GM21717 (cell line): ENCODE results near the gene PREX1.

Experiments used
- ATAC-seq: cut with Tn5 transposase; IDR thresholded peaks from one replicate; pipeline ENCODE4 v1.9.1; 2021; ENCODE audit warnings: mild to moderate bottlenecking, moderate library complexity; ENCODE audit not compliant: unreplicated experiment

The PREX1 gene

DNA sequence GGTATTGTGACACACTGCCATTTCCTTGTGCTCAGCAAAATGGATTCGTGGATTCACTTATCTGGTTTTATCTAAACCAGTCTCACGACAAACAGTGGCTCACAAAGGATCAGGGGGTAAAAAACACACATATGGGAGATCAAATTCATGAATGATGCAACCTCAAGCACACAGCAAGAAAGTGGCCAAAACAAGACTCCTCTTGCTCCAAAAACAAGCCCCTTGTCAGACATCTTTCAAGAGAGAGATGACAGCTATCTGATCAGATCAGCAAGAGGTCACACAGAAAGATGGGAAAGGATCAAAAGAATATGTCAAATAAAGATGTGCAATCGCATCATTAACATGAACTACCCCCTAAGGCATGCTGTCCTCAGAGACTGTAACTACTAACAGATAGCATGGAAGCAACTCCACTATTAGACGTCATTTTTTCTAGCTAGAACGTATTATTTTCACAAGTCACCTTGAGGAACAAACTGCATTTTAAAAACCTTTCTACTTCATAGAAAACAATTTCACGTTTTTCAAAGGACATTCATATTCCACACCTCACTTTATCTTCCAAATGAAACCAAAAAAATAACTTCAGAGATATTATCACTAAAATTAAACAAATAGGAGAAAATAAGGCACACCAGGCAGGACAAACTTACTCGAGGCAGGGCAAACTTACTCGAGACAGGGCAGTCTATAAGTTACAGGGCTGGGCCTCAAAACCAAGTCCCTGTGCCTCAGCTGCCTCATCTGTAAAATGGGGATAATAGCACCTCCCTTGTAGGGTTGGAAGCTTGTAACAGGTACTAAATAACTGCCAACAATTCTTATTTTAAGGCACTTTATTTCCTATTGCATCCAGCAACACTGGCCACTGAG lies 122.3 kb downstream of the PREX1 start:
- ATAC-seq = no peak

DNA sequence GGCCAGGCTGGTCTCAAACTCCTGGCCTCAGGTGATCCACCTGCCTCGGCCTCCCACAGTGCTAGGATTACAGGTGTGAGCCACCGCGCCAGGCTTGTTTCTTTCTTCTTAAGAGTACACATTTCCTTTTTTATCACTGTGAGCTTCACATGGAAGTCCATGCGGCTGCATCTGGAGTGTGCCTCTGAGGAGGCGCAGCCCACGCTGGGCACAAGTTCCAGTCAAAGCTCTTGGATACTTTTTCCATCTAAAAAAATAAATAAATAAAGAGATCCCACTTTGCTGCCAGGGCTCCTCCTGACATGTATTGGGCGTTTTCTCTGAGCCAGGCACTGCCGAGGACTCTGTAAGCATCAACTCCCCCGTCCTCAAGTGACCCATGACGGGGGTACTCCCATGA lies 123.0 kb downstream of the PREX1 start:
- no peak for ATAC-seq

DNA sequence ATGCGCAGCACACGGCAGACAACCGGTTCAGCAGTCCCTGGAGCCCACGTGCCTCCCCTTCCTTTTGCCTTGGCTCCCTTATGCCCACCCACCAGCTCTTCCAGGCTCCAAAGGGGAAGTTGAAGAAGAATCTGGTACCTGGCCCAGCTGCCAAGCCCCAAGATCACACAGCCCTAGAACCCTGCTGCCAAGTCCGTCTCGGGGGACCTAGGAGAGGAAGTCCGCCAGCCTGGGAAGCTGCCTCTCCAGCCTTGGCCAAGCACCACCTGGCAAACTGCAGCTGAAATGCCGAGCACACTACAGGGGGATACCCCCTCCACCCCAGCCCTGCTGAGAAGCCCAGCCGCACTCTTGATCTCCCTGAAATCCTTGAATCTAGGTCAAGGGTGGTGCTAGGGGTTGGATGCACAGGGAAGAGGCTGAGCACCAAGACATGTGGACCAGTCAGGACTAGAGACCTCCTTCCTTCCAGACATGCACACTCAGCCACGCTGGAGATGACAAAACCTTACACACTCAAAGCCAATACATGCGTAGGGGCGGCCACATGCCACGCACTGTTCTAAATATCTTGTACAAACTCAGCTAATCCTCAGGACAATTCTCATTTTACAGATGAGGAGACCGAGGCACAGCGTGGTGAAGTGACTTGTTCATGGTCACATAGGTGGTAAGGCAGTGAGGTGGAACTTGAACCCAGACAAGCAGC lies 124.1 kb downstream of the PREX1 start:
- ATAC-seq = no peak

DNA sequence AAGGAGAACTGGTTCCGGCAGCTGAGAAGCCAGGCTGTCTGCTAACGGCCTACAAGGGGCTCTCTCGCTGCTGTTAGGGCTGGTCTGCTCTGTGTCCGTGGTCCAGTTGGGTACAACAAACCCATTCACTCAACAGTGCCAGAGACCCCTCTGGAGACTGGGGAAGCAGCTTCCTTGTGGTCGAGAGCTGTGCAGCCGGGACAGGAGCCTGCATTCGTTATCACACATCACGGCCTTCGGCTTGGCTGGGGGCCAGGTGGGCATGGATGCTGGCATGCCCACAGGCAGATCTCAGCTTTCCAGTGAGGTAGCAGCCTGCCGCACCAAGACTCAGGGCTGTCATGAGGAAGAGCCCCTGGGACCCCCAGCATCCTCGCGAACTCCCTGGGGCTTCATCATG lies 124.7 kb downstream of the PREX1 start:
- no peak for ATAC-seq

DNA sequence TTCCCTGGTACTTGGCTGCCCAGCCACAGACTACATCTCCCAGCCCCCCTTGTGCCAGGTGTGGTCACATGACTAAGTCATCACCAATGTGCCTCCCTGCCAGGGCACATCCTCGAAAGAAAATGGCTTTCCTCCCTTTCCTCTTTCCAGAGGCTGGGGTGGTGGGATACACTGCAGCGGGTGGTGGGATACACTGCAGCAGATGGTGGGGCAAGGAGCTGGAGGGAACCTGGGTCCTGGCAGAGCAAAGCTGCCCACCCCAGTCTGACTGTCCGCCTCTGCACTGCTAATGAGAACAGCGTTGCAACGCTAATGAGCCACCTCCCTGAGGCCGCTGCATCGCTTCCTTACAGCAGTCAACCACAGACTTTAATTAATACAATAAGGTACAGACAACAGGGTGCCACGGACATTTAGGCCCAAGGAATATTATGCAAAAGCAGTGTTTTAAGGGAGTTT lies 125.3 kb downstream of the PREX1 start:
- ATAC-seq = no peak

DNA sequence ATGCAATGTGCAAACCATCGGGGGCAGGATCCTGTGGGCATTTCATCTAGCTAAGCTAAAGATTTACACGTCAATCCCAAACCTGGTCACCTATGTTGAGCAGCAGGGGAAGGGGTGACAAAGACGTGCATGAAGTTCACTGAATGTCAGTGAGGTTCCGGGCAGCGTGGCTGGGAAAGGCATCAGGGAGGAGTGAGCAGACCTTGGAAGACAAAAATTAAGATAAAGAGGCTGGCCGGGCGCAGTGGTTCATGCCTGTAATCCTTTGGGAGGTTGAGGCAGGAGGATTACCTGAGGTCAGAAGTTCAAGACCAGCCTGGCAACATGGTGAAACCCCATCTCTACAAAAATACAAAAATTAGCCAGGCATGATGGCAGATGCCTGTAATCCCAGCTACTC lies 126.1 kb downstream of the PREX1 start:
- ATAC-seq = no peak

DNA sequence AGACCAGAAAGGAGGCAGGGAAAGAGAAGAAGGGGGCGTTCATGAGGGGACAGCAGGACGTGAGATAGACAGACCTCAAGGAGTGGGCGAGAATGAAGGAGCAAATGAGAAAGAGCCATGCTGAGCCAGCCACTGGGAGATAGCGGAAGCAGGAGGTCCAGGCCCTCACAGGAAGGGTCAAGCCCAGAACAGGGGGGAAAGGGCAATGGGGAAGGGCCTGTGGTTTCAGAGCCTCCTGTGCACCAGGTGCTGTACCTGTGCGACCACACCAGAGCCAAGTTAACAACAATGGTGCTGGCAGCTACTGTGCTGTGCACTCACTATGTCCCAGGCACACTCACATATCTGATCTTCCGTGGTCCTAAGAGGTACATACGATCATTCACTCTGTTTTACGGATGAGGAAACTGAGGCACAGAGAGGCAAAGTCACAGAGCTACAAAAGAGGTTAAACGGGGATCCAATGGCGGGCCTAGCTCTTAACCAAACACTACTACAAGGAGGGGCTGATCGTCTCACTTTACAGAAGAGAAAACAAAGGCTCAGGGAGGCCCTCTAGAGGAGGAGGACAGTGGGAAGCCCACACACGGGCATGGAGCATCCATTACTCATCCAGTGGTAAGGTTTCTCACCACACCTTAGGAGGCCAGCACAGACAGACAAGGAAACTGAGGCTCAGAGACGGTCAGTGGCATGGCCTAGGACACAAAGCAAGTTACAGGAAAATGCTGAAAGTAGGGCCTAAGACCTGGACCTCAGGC lies 129.1 kb downstream of the PREX1 start:
- no peak for ATAC-seq

DNA sequence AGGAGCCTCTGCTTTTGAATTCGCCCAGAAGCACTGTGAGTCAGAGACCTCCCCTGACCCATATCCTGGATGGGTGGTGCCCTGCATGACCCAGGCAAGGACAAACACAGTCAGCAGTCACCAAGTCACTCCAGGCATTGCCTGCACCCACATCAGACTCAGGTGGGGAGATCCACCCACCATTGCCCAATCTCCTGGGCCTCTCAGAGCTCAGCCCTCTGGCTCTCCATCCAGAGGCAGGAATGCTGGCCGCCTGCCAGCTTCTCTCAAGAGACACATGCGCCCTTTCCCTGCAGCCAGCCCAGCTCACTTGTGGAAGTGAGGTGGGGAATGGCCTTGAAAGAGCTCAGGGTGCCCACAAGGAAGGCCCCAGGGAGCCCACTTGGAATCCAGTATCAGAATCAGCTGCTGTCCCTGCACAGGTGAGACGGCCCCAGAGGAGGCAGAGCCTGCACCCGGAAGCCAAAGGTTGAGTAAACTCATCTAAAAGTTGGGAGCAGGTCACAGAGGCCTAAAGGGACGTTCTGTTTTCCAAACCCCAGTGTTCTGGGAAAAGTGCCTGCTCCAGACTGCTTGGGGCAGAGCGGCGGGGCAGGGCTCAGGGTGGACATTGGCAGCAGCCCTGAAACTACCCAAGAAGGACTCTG lies 129.8 kb downstream of the PREX1 start:
- ATAC-seq = no peak

DNA sequence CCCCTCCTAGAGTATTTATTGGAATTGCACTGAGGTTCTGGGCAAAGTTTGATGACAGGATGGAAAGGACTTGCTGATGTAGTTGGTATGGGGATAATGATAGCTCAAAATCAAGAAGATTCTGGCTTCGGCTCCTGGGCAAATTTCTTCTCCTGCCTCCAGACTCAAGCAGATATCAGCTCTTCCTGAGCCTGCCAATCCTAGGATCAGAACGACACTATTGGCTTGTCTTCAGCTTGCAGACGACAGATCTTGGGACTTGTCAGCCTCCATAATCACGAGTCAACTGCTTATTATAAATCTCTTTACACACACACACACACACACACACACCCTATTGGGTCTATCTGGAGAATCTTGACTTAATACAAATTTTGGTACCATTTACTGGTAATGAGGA lies 131.1 kb downstream of the PREX1 start:
- no peak for ATAC-seq

DNA sequence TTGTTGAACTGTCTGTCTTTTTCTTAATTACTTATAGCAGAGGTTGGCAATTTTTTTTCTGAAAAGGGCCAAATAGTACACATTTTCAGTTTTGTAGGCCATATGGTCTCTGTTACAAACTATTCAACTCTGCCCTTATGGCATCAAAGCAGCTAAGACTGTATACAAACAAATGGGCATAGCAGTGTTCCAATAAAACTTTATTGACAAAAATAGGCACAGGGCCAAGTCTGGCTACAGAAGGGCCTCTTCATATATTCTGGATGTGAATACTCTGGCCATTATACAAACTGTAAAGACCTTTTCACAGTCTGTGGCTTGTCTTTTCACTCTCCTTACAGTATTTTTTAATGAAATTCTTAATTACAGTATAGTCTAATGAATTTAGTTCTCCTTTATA lies 132.1 kb downstream of the PREX1 start:
- ATAC-seq = no peak

DNA sequence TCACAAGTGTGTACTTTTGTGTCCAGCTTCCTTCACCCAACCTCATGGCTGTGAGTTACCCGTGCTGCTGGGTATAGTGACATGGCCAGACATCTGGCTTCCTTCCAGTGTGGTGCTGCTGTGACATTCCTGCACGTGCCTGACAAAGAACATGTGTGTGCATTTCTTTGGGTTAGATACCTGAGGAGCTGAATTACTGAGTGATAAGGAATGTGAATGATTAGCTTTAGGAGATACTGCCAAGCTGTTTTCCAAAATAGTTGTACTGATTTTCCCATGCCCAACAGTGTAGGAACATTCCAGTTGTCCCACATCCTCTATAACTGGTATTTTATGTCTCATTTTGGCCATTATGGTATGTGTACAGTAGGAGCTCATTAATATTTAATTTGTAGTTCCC lies 132.5 kb downstream of the PREX1 start:
- no peak for ATAC-seq

DNA sequence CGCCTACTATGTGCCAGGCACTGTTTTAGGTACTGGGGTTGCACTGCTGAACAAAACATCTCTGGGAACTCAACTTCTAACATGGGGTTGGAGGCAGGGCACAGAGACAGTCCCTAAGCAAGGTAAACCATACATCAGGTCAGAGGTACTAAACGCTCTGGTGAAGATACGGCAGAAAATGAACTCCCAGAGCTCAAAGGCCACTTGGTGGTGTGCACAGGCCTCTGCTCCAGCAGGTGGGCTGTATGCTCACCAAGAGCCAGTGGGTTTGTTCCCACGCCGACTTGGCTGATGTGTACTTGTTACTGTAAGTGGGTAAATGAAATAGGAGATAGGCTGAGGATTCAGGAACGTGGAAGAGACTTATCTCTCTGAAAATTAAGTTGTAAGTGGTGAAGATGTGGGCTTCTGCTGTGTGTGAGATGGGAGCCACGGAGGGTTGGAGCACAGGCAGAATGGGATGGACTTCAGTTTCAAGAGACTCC lies 133.4 kb downstream of the PREX1 start:
- ATAC-seq = no peak

DNA sequence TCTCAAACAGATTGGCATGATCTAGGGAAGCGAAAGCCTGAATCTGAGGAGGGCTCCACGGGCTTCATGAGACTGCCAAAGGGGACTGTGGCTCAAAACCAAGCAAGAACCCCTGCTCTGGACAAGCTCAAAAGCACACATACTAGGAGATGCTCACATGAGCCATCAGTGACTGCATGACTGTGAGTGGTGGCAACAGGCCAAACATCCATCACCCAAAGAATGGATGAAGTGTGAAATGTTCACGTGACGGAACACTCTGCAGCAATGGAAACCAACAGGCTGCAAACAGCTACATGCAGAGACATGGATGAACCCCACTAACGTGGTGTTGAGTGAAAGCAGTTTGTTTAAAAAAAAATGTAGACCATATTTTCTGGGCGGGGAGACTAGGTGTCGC lies 136.3 kb downstream of the PREX1 start:
- no peak for ATAC-seq

DNA sequence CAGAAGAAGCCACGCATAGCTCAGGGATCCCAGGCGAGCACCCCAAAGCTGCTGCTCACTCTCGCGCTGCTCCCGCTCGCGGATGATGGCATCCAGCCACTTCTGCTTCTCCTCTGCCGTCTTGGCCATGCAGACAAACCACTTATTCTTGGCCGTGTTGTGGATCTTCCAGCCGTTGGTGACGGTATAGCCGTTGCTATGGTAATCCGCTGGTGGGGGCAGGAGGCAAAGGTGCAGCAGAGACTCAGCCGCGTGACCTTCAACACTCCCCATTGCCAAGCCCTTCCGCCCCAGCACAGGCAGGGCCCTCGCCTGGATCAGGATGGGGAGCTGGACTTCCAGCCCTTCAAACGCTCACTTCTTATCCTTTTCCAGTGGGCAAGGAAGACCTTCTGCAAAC lies 136.9 kb downstream of the PREX1 start:
- no peak for ATAC-seq

DNA sequence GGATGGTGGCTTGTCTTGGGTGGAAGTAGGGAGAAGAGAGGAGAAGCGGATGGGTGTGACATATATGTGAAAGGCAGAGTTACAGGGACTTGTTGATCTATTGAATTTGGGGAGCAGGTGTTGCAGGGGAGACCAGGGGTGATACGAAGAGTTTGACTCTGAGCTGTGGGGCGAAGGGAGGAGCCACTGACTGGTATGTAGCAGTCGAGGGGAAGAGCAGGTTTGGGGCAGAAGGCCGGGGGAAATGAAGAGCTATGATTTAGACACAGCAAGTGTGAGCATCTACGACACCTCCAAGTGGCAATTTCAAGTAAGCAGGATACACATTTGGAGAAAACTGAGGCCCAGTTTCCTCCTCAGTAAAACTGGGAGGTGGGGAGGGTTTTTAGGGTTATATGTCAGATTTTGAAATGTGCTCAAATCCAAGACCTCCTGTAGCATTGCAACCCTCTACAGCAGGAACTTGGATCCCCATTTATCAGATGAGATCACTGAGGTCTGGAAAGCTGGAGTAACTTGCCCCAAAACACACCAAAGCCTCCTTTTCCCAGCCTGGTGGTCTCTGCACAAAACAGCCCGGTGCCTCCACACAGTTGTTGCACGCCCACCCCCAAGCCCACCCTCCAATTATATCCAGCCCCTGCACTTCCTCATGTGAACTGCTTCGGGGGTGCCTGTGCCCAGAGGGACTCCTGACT lies 137.8 kb downstream of the PREX1 start:
- no peak for ATAC-seq

DNA sequence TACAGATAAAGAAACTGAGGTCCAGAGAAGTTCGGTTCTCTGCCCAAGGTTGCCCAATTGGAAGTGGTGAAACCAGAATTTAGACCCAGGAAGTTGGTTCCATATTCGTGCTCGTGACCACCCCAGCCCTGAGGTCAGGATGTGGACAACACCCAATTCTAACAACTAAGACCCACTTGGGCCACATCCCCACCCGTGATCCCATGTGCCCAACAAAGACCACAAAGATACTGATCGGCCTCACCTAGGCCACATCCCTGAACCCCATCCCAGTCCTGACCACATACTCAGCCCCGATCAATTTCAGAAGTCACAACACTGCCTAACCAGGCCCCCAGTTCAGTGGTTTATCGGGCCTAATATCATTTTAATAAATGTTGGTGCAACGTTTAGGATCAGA lies 138.4 kb downstream of the PREX1 start:
- no peak for ATAC-seq

DNA sequence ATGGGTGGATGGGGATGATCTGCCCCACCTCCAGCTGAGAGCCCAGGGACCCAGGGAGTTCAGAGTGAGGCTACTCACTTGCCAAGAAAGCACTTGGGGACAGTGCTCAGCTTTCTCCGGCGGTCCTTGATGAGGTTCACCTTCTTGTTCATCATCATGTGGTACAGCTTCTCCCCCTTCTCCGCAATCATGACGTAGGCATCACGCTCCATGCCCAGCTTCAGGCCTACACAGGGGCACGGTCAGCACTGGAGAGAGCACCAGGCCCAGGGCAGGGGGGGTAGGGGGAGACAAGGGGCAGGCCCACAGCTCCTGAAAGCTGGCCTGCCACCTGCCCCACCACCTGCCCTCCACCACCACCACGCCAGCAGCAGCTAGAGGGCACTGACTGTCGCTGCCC lies 139.2 kb downstream of the PREX1 start:
- ATAC-seq = no peak

DNA sequence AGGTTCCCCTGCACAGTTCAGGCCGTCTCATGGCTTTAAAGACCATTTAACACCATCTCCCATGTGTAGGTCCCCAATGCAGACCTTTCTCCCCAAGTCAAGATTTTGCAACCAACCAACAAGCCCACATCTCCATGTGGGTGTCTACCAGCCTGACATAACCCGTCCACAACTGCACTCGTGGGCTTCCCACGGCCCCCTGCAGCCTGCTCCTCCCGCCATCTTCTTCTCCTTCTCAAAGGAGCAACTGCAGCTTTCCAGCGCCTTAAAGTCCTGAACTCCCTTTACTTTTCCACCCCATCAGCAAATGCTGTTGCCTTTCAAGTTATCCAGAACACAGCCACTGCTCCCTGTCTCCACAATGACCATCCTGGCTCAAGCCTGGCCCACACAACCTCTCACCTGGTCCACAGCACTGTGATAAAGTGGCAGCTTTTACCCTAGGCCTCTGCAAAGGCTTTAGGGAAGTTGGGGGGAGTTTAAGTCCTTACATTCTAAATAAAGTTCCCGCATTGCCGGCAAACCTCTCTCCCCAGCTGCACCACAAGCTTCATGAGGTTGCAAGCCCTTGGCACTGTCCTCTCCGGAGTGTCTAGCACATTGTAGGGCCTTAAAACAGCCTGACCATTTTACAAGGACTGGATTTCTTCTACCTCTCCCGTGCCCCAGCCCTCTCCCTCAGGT lies 140.5 kb downstream of the PREX1 start:
- no peak for ATAC-seq

DNA sequence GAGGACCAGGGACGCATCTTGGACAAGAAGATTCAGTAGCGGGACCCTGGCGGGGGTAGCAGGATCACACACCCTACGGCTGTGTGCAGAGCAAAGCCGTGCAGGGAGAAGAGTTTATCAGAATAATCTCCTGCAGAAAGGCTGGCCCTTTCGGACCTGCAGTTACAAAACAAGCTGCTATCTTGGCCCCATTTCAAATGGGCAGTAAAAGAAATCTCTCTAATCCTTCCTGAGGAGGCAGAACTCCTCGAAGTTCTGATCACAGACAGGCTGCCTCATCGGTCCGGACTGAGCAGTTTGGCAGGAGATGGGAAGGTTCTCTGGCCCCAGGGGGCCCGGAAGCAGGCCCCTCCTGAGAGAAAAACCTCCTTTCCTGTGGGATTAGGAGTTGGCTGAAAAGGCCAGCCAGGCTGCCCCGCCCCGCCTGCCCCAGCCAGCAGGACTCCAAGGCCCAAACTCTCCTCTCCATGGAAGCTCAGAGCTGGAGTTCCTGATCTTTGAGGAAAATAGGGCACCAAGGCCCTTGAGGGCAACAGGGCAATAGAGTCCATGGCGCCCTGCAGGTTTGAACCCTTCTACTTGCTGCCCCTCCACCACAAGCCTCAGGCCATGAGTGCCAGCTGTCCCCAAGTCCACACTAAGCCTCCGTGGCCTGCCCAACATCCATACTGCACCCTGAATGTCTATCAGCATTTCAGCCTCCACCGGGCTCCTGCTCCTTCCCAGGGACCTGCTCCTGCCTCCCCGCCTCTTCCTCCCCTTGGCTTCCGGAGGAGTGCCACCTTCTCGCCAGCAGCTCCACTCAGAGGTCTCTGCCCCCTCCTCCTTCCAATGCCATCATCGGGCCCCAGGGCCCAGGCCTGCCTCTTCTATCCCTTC lies 141.3 kb downstream of the PREX1 start:
- ATAC-seq = no peak
